H54 (cell line): ENCODE measurements around the gene PRPF31.

ENCODE experiments used
- DNase-seq: peaks from one replicate; pipeline ENCODE4 v3.0.0; 2011; ENCODE audit warnings: low spot score, mixed read lengths; ENCODE audit not compliant: insufficient read length
- FAIRE-seq: peaks from 3 replicates; lab custom pipeline; 2011; peaks lifted over from hg19 to GRCh38; lab: Jason Lieb, UNC
- POLR2A ChIP-seq: IDR thresholded peaks from 2 replicates; pipeline ENCODE4 v1.6.1; 2011; ENCODE audit warnings: low read depth, mild to moderate bottlenecking, low read length

PRPF31 gene

GRCh38 chr19:54172471-54173358, 57.2 kb downstream of the PRPF31 start, which contains the start of gene TMC4:
Gene TMC4 (minus strand): TSS chr19:54173160. CDS start chr19:54173117, 43 bp downstream.
- peak; percentile 11; the same call in 1 of the 2 replicates for TF ChIP-seq POLR2A
- no peak for FAIRE-seq

GRCh38 chr19:54173359-54173699, 57.8 kb downstream of the PRPF31 start:
- DNase-seq (no peak), FAIRE-seq (no peak)
- TF ChIP-seq POLR2A, result no peak

More at GRCh38 chr19:54172471-54173358, 57.2 kb downstream of the PRPF31 start, which contains the start of gene TMC4:
- DNase-seq, result peak; percentile 74

GRCh38 chr19:54173951-54174834, 58.6 kb downstream of the PRPF31 start:
- DNase-seq (no peak), FAIRE-seq (no peak)
- TF ChIP-seq POLR2A, result no peak

GRCh38 chr19:54178581-54179261, 63.2 kb downstream of the PRPF31 start:
- no peak for DNase-seq
- TF ChIP-seq POLR2A, result peak; percentile 15; the same call in 1 of the 2 replicates
- FAIRE-seq, result no peak

- DNase-seq (no peak), FAIRE-seq (no peak)
- TF ChIP-seq POLR2A, result no peak
These were observed 63.8 kb downstream of the PRPF31 start for GRCh38 chr19:54179262-54179852.

- FAIRE-seq, result no peak
- DNase-seq, result no peak
These were observed 64.4 kb downstream of the PRPF31 start for GRCh38 chr19:54179921-54180461.

GRCh38 chr19:54180691-54181091, 65.1 kb downstream of the PRPF31 start:
- FAIRE-seq (no peak), DNase-seq (no peak)
- TF ChIP-seq POLR2A, result no peak

More at GRCh38 chr19:54179921-54180461, 64.4 kb downstream of the PRPF31 start:
- no peak for TF ChIP-seq POLR2A
